HL-60/S4 treated with phorbol 12-myristate 13-acetate at 8.2 ng/mL for 4 days and 3 days (cell line): ENCODE results near the gene DOK3.

Source experiments
- in situ Hi-C: fragments of 300-500 bp; cut with MboI; formaldehyde crosslinking; loops from 2 replicates; pipeline ENCODE4 v1.15.0; 2022; ENCODE audit warnings: low sequenced_read_pairs

DOK3 gene, protein sequence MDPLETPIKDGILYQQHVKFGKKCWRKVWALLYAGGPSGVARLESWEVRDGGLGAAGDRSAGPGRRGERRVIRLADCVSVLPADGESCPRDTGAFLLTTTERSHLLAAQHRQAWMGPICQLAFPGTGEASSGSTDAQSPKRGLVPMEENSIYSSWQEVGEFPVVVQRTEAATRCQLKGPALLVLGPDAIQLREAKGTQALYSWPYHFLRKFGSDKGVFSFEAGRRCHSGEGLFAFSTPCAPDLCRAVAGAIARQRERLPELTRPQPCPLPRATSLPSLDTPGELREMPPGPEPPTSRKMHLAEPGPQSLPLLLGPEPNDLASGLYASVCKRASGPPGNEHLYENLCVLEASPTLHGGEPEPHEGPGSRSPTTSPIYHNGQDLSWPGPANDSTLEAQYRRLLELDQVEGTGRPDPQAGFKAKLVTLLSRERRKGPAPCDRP

DNA sequence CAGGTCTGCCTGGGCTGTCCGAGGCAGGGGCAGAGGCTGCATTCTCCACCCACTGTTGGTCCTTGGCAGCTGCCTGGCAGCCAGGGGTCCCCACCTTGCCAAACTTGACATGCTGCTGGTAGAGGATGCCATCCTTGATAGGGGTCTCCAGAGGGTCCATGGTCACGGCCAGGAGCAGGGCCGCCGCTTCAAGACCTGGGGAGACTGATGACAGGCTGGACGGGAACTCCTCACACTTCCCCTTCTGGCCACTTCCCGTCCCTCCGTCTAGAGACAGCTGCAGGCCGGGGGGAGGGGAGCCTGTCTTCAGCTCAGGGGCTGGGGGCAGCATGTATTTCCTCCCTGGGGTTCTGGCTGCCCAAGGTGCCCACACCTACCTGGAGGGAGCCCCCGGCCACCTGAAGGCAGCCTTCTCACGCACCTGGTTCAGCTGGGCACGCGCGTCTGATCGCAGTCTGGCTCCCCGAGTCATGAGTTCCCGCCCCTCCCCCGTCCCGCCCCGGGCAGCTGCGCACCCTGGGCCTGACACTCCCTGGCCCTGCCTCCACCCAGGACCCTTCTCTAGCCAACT, at the start of gene DOK3:
Gene DOK3 (minus strand): TSS at position 446 of the 571 bp plus-strand sequence. CDS start 286 bp downstream, at position 160.
- in situ Hi-C loops, result no loop called here

DNA sequence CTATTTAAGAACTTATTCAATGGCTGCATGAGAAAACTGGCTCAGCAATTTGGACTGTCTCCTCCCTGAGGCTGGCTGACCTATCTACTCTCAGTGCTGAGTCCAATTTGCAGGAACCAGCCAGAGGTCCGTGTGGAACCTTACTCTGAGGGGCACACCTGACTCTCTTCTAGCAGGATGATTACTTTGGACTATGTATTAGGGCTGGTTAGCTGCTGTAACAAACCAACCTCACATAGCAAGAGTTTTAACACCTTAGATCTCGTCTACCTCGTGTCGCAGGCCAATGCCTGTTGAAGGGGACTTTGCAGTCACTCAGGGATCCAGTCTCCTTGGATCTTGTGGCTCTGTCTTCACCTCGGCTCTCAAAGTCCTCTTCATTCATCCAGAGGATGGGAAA, 48.2 kb upstream of the DOK3 start:
- in situ Hi-C loops, result no loop called here

DNA sequence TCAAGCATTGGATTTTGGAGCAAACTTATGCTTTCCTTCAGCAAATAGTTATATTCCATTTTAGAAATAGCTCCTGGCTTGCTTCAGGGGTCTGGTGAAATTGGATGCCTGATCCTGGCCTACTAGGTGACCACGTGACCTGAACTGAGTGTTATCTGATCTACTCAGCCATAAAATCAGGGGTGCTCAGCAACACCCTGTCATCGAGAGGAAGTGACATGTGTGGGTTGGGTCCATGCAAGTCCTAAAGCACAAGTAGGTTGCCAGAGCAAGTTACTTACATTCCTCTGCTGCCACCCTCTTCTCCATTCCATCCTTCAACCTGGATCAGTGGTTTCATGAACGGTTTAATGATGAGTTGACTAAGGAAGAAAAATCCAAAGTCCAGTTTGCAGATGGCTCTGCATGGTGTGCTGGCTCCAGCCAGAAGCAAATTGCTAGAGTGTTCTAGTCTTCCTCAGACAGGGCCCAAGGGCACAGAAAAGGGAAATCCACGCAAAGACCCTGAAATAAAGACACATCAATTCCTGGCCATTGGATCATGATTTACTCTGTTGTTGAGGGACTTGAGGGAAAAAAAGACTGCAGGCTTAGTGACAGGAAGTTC, 47.5 kb upstream of the DOK3 start:
- in situ Hi-C loops, result no loop called here

DNA sequence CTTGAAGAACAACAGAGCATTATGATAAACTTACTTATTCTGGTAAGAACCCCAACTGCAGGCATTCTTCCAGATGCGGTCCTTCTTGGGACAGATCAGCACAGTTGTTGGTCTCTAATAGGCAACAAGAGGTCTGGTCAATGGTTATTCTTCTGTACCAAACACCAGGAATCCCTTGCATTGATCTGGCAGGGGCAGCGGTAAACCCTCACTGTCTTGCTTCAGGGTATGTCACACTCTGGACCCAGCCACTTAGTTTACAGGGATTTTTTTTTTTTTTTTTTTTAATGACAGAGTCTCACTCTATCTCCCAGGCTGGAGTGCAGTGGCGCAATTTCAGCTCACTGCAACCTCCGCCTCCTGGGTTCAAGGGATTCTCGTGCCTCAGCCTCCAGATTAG, 46.0 kb upstream of the DOK3 start:
- in situ Hi-C loops, result no loop called here

DNA sequence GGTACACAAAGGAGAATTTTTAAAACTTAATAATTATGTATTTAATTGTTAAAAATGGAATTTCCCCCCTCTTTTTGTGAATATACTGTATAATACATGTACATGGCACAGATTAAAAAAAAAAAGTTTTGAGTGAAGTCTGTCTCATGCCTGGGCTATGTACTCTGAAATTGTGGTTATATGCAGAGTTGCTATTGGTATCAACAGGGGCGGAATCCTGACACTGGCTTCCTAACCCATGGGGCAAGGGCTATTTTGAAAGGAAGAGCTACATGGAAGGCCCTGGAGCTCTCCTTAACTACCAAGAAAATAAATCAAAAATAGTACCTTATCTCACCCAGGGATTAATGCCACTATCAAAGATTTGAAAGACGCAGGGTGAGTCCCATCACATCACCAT, 45.6 kb upstream of the DOK3 start:
- in situ Hi-C loops, result no loop called here

DNA sequence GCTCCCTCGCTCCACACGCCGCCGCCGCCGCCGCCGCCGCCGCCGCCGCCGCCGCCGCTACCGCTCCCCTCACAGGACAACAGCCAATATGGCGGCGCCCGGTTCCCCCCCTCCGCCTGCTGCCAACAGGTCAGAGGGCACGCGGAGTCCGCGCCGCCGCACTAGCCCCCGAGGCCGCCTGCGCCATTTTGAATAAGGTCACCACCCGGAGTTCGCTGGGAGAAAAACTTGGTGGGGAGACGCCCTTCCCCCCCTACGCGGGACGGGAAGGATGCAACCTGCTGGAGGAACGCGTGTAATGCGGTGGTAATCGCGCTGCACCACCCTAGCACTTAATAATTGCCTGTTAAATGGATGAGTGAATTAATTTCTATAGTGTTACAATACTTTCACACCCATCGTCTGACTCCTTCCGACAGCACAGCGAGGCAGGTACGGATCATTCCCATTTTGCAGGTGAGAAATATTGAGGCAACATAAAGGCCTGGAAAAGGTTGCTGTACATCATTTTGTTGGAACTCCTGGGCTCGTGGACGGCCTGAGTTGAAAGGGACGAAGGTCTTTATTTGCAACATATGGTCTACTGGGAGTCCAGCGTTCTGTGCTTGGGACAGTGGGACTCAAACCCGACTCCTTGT, 45.0 kb upstream of the DOK3 start, which contains the start of gene FAM193B:
Gene FAM193B (minus strand): TSS at position 90 of the 638 bp plus-strand sequence. CDS start 105 bp downstream, outside the sequence.
- in situ Hi-C loops, result no loop called here

DNA sequence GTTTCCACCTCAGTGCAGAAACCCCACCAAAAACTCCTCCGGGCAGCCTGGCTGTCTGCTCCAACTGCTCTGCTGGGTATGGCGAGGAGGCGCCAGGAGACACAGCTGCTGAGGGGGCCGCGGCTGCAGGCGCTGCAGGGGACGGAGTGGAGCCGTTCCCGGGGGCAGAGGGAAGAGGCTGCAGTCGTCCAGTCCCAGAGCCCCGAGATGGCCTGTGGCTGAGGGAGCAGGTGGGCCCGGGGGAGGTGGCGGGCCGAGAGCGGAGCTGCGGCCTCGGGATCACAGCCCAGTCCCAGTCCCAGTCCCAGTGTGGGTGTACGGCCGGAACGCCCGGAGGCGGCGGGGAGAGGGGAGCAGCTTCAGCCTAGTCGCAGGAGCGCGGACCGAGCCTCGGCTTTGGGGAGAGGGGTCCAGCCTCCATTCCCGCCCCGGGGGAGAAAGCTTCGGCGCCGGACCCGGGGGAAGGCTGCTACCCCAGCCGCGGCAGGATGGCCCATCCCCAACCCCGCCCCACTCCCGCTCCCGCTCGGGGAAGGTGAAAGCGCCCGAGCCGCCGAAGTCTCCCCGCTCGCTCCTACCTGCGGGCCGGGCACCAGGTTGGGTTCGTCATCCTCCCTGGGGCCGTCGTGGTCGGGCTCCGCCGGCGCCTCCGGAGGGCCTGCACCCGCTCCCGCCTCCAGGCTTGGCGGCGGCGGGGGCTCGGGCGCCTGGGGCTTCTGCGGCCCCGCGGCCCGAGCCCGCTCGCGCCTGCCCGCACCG, 44.2 kb upstream of the DOK3 start:
- in situ Hi-C loops, result no loop called here

DNA sequence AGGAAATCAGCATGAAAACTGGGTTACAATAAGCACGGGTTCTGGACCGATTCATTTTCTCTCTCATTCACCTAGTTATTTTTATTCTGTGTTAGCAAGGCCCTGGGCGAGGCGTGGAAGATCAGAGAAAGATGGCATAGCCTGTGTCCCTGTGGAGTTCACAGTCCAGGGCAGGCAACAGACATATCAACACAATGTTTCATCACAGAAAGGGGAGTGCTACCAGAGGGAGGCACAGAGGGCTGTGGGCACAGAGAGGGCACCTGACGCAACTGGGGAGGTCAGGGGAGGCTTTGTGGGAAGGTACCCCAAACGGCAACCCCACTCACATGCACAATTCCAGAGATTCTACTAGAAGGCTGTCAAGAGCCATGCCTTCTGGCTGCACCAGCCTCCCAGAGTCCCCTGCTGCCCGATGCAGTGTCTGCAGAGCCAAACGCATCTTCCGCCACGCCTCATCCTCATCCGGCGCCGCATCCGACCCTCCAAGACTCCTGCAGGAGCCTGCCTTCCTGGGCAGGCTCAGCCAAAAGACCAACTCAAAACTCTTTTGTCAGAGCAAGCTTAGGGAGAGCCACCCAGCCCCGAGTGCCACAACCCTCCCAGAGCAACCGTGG, 43.3 kb upstream of the DOK3 start:
- in situ Hi-C loops, result no loop called here

DNA sequence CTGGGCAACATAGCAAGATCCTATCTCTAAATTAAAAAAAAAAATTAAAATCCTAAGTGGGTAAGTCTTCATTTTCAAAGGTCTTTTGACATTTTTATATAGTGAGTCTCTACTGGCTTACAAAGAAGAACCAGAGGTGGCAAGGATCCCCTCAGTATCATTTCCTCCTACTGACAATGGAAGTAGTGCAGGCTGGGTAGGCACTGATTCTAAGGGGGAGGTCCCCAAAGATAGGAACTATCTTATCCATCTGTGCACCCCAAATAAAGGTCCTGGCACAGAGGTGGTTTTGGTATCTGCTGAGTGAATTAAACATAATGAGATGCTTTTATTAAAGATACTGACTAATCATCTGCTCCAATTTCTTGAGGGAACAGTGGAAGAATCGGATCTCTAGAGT, 40.5 kb upstream of the DOK3 start:
- in situ Hi-C loops, result no loop called here

DNA sequence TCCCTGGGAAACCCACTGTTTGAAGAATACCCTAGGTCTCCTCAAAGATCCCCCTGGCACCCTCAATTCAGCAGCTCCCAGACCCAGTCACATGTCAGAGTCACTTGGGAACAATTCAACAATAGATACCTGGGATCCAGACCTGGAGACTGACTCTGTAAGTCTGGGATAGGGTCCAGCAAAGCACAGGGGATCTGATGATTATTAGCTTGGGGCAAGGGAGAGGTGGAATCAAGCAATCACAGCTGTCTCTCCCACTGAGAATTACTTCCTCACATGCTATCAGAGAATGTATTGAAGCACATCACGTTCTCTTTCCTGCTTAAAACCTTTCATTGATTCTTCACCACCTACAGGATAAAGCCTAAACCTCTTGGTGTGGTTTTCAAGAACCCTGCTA, 38.9 kb upstream of the DOK3 start:
- in situ Hi-C loops, result no loop called here

DNA sequence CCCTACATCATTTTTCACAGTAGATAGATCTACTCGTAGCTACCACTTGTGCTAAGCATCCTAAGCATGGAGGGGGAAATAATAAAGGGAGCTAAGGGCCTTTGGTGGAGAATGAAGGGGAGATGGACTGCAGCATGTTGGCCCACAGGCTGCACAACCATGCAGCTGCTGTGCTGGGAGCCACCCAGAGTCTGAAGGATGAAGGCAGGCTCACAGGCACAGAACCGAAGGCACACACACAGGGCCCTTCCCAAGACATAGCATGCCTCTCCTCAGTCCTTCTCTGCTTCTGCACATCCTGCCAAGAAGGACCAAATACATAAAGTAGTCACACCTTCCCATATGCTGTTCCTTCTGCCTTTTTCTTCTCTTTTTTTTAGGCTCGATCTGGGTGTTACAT, 38.1 kb upstream of the DOK3 start:
- in situ Hi-C loops, result no loop called here

DNA sequence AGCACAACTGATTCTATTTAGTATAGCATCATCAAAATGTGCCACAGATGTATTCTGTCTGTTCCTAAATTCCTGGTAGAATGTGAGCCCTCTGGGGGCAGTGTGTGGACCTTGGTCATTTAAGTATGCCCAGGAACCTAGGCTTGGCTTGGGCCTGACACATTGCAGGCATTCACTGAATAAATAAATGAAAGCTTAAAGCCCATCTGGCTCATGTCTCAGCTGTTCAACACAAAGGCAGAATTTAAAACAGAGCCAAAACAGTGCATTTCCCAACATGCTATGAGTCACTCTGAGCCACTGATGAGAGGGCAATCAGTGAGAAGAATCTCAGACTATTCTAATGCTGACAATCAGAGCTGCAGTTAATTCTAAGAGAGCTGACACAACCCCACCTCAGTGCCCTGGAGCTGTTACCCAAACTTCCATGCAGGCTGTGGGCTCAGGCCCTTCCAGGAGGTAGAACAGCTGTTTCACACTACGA, 36.7 kb upstream of the DOK3 start:
- in situ Hi-C loops, result no loop called here

DNA sequence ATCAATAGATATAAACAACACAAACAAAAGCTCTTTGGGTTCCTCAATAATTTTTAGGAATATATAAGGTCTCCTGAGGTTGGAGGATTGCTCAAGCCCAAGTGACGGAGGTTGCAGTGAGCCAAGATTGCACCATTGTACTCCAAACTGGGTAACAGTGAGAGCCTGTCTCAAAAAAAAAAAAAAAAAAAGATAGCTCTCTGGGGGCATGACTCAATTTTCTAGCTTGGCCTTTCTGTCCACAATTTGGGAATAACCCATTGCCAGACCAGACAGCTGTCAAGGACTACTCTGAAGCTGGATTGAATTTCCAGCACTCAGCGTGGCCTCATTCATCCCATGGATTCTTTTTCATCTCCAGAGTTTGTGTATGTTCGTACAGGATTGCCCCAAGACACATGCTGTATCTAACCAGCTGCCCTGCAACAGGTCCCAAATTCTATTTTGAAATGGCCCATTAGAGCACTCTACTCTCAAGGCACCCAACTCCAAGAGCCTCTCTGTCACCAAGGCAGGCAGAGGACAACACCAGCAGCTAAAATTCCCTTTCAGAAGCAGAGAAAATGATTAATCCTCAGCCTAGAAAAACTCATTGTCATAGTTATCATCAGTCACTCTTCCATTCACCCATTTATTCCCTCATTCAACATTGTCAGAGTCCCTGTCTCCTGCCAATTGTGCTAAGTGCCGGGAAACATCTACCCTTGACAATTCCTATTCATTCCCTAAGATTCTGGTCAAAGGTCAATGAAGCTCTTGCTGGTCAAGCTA, 36.0 kb upstream of the DOK3 start:
- in situ Hi-C loops, result no loop called here

DNA sequence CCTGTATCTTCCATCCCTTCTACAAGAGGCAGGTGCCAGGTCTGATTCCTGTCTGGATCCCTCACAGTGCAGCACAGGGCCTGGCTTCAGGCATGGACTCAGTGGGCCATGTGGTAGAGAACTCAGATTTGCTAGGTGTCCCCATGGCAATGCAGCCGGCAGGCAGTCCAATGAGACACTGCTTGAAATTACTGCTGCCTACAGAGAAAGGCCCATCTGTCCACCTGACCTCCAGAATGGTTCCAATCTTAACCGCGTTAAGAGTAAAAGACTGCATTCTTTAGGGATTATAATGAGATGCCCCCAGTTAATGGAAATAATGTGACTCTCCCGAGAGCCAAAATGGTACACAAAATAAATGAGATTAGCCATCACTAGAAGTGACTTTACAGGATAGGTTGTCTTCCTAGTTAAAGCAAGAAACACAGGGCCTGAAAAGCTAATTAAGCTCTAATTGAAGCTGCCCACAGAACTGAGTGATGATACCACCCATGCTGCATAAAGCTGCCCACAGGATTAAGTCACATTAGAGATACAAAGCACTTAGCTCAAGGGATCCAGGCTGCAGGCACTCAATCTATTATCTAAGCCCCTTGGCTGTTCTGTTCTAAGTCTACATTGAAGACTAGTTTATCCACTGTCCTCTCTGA, 33.3 kb upstream of the DOK3 start:
- in situ Hi-C loops, result no loop called here

DNA sequence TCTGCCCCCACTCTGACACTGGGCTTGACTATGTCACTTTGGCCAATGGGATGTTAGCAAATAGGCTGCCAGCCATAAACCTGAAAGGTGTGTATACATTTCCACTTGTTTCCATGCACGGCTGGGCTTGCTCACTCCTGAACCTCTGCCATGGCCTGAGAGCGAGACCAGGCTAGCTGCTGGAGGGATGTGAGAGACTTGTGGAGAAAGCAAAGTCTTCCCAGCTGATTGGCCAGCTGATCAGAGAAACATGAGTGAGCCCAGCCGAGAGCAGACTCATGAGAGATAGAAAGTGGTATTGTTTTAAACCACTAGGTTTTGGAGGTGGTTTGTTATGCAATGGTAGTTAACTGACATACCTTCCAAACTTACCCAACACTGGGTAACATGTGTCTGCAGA, 30.8 kb upstream of the DOK3 start:
- in situ Hi-C loops, result no loop called here

DNA sequence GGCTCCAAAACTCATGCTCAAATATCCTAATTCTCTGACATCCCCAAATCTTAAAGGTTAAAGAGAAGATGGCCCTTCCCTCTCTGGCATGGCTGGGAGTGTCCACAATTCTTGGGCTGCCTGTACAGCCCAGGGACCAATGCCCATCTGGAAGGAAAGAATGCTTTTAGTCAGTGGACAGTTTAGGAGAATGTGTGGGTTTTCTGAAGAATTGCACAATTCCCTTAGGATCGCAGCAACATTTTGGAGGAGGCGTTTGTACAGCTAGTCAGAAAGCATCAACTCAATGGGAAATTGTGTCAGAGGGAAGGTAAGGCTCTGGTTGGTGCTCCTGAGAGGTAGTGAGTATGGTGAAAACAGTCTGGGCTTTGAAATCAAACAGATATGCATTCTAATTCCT, 29.8 kb upstream of the DOK3 start:
- in situ Hi-C loops, result no loop called here

DNA sequence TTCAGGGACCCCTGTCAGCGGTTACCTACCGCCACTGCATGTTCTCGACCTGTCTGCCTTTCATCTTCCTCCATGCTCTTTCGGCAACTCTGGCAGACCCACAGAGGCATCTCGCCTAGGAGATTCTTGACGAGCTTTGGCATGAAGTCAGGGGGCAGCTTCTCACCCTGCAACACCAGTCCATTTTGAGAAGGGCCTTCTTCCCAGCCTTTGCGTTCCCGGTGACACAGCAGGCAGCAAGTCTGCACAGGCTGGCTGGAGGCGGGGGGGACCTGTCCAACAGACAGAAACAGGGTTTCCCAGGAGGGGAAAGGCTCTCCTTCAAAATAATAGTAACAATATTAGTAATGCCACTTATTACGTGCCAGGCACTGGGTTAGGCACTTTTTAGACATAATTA, 29.2 kb upstream of the DOK3 start:
- in situ Hi-C loops, result no loop called here

DNA sequence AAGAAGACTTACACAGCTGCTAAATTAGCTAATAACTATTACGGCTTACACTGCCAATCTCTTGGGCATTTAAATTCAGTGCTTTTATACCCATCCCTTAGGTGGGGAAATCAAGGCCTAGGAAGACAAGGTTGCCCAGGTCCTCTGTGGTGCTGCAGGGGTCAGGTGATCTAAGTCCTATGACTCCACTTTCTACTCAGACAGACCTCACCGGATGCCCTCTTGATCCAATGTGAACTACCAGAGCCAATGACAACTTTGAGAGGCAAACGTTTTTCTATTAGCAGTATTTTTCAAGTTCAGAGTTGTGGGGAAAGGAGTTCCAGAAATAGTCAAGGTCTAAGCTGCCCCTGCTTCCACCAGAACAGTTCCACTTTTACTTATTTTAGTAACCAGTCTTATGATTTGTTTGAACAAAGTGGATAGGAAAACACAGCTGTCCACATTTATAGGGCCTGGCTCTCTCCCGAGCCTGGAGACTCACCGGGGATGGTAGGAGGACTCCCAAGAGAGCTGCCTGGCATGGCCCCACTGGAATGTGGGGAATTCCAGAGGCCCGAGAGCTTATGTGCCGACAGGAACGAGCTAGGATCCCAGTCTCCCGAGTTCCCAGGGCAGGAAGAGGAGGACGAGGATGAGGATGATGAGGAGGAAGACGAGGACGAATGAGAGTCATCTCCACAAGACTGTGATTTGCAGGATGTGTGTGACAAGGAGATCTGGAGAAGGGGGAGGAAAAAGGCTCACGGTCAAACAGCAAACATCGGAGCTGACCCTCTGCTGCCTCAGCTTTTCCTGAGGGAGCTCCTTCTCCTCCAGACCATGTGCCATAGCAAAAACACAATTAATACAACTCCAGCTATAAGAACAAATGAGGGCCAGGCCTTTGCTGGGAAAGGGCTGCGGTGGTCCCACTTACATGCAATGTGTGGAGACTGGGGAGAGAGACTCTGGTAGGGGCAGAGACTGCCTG, 28.0 kb upstream of the DOK3 start:
- in situ Hi-C loops, result no loop called here
